Measurements from ENCODE around the gene GAREM1. TPM values are rescaled to one million over a fixed set of nuclear protein-coding genes. Genes with fewer than 3 reads are reported as not detected.

Gene GAREM1
- total and polyA plus RNA-seq, 2 experiments from 2014 or later: 6.9 to 7.1 TPM

DNA sequence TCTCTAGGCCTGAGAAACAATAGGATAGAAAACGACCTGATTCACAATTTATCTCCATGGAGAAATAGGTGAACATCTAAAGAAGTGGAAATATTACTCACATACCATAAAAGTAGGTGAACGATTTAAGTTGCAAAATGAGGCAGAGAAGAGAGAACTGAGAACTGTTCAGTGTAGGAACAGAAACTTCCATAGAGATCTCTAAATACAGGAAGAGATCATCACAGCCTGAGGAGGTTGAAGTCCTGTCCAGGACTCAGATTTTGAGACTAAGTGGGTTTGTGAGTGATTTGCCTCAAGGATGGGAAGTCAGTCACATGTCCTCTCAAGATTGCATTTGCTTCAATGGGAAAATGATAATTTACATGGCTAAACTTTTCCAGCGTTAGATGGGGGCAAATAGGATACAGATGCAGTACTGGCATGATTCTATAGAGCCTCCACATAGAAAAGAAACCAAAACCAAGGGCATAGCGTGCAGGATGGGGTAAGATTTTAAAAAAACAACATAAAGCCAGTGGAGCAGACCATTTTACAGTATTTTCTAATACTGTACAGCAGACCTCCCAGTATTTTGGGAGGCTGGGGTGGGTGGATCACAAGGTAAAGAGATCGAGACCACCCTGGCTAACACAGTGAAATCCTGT lies 212.0 kb downstream of the GAREM1 start:
- H3K36me3 ChIP-seq (replicated peaks; ENCODE audit: insufficient read depth, low read depth): no peaks in the 10 kb centered on the region
- no peak for DNase-seq (ENCODE audit: low spot score)
- no peak overlapping the region for H3K4me3 ChIP-seq
- no peaks in the 10 kb centered on the region for H3K9me2 ChIP-seq (replicated peaks; ENCODE audit: insufficient read depth)
- H3K4me2 ChIP-seq: no peak overlapping the region
- no peaks in the 10 kb centered on the region for H3K9me3 ChIP-seq (ENCODE audit: low read depth)
- no peak overlapping the region for H2AFZ ChIP-seq
- no peaks in the 10 kb centered on the region for H3K79me2 ChIP-seq
- peaks cover 6% of the 10 kb centered on the region for H3K4me1 ChIP-seq (ENCODE audit: insufficient read depth)
- TF ChIP-seq, protein P1, sequence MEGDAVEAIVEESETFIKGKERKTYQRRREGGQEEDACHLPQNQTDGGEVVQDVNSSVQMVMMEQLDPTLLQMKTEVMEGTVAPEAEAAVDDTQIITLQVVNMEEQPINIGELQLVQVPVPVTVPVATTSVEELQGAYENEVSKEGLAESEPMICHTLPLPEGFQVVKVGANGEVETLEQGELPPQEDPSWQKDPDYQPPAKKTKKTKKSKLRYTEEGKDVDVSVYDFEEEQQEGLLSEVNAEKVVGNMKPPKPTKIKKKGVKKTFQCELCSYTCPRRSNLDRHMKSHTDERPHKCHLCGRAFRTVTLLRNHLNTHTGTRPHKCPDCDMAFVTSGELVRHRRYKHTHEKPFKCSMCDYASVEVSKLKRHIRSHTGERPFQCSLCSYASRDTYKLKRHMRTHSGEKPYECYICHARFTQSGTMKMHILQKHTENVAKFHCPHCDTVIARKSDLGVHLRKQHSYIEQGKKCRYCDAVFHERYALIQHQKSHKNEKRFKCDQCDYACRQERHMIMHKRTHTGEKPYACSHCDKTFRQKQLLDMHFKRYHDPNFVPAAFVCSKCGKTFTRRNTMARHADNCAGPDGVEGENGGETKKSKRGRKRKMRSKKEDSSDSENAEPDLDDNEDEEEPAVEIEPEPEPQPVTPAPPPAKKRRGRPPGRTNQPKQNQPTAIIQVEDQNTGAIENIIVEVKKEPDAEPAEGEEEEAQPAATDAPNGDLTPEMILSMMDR (IDR thresholded peaks at IDR 0.05; ENCODE audit: poor library complexity): no peak
- TF ChIP-seq EZH2 (IDR thresholded peaks at IDR 0.05; ENCODE audit: borderline replicate concordance) (no peak), EZH2phosphoT487 (IDR thresholded peaks at IDR 0.05; ENCODE audit: low read depth, severe bottlenecking, unreplicated experiment) (no peak)
- 77% methylated on average over 5 of the region's 5 CpGs for WGBS (ENCODE audit: low lambda C conversion rate, missing lambda C conversion rate)
- H4K20me1 ChIP-seq (ENCODE audit: insufficient read depth, poor library complexity, severe bottlenecking): no peaks in the 10 kb centered on the region
- H3K27ac ChIP-seq: peak overlapping the region; percentile 44
- no peaks in the 10 kb centered on the region for H3K27me3 ChIP-seq

GRCh38 chr18:32258148-32258547 lies 212.5 kb downstream of the GAREM1 start:
- Histone ChIP-seq H3K4me3 (no peak overlapping the region), H3K9me2 (replicated peaks; ENCODE audit: insufficient read depth) (no peaks in the 10 kb centered on the region), H3K79me2 (no peaks in the 10 kb centered on the region), H4K20me1 (ENCODE audit: insufficient read depth, poor library complexity, severe bottlenecking) (no peaks in the 10 kb centered on the region), H3K36me3 (replicated peaks; ENCODE audit: insufficient read depth, low read depth) (no peaks in the 10 kb centered on the region), H2AFZ (no peak overlapping the region), H3K4me1 (ENCODE audit: insufficient read depth) (peaks cover 6% of the 10 kb centered on the region), H3K27me3 (no peaks in the 10 kb centered on the region), H3K4me2 (no peak overlapping the region), H3K9me3 (ENCODE audit: low read depth) (no peaks in the 10 kb centered on the region), H3K27ac (peak overlapping the region; percentile 44)
- WGBS (ENCODE audit: low lambda C conversion rate, missing lambda C conversion rate): 72% methylated on average over 2 of the region's 2 CpGs
- TF ChIP-seq, protein P1 (IDR thresholded peaks at IDR 0.05; ENCODE audit: poor library complexity): no peak
- no peak for DNase-seq (ENCODE audit: low spot score)

- H3K36me3 ChIP-seq (replicated peaks; ENCODE audit: insufficient read depth, low read depth): no peaks in the 10 kb centered on the region
- no peaks in the 10 kb centered on the region for H4K20me1 ChIP-seq (ENCODE audit: insufficient read depth, poor library complexity, severe bottlenecking)
- H3K79me2 ChIP-seq: no peaks in the 10 kb centered on the region
- H3K27ac ChIP-seq: no peak overlapping the region
- 85% methylated on average over 5 of the region's 5 CpGs for WGBS (ENCODE audit: low lambda C conversion rate, missing lambda C conversion rate)
- H3K27me3 ChIP-seq: no peaks in the 10 kb centered on the region
- H3K4me1 ChIP-seq (ENCODE audit: insufficient read depth): peaks cover 6% of the 10 kb centered on the region
- H3K9me3 ChIP-seq (ENCODE audit: low read depth): no peaks in the 10 kb centered on the region
- no peak overlapping the region for H2AFZ ChIP-seq
- TF ChIP-seq EZH2 (IDR thresholded peaks at IDR 0.05; ENCODE audit: borderline replicate concordance) (no peak), EZH2phosphoT487 (IDR thresholded peaks at IDR 0.05; ENCODE audit: low read depth, severe bottlenecking, unreplicated experiment) (no peak)
- TF ChIP-seq, protein P1 (IDR thresholded peaks at IDR 0.05; ENCODE audit: poor library complexity): no peak
- no peak overlapping the region for H3K4me3 ChIP-seq
- no peak for DNase-seq (ENCODE audit: low spot score)
- H3K9me2 ChIP-seq (replicated peaks; ENCODE audit: insufficient read depth): no peaks in the 10 kb centered on the region
- no peak overlapping the region for H3K4me2 ChIP-seq
These were observed 213.4 kb downstream of the GAREM1 start for GRCh38 chr18:32257084-32257785.
